ENCODE results near the gene PSPH. TPM values are rescaled to one million over a fixed set of nuclear protein-coding genes. Genes with fewer than 3 reads are reported as not detected.

The PSPH gene
- total RNA-seq (2021) (43.7 to 49.3 TPM (median 49.2 TPM) in 3 replicates), Bru-seq, nascent RNA (percentile 68 among the genes with signal in this experiment)
- long read RNA-seq, experiment 1, transcript PSPH-202 (8 exons, 2,178 nt) = major isoform, 18 of 144 reads
- long read RNA-seq, experiment 1, transcript PSPH-201 (8 exons, 2,131 nt) = minor isoform, 6 of 144 reads
- long read RNA-seq, experiment 1, partial matches to known transcripts = 82 of 144 reads
- long read RNA-seq, experiment 1, other reads (novel, unspliced or antisense) = 38 of 144 reads
- long read RNA-seq, experiment 2, transcript PSPH-202 (8 exons, 2,178 nt) = major isoform, 6 of 53 reads
- long read RNA-seq, experiment 2, partial matches to known transcripts = 16 of 53 reads
- long read RNA-seq, experiment 2, other reads (novel, unspliced or antisense) = 28 of 53 reads
- long read RNA-seq, experiment 3, transcript PSPH-202 (8 exons, 2,178 nt) = major isoform, 7 of 64 reads
- long read RNA-seq, experiment 3, partial matches to known transcripts = 38 of 64 reads
- long read RNA-seq, experiment 3, other reads (novel, unspliced or antisense) = 19 of 64 reads

DNA sequence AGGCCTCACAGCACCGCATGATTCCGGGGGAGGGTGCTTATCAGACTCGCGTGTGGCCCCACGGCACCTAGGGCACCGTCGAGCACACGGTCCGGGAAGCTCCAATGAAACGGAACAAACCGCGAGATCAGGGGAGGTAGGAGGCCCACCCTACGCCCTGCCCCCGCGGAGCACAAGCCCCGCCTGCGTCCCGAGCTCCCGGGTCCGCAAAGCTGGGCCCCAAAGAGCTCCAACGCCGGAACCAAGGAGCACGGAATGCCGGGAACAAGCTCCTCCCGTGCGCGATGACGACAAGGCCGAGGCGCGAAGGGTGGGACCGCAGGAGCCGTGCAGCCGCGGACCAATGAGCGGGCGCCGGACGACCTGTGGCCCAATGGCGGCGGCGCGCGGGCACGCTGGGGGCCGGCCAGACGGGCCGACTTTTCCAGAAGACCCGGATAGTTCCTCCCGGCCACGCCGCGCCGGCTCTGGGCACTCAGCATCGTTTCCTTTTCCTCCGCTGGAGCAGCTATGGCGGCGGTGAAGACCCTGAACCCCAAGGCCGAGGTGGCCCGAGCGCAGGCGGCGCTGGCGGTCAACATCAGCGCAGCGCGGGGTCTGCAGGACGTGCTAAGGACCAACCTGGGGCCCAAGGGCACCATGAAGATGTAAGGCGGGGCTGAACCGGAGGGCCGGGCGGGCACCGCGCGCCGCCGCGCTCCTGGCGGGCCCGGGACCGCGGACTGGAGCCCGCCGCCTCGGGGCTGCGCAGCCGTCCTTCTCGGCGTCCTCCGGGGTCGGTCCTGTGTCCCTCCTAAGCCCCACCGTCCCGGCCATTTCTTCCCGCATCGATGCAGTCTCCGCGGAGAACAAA lies at the start of gene PSPH, which contains the start of gene CCT6A:
Gene PSPH, minus strand, starts transcription at position 106 of the 853 bp plus-strand sequence. CDS start 30,232 bp downstream, outside the sequence.
Gene CCT6A, plus strand, starts transcription at position 427 of the 853 bp plus-strand sequence. Its CDS starts 84 bp downstream, at position 511.
- CTCF ChIA-PET = interaction anchor here (0.5 to 1.9 kb wide), 11 partner anchors 9 to 458 kb away, joined by 3 to 18 read pairs (median 4); partner anchors contain the start of genes NIPSNAP2 and SUMF2
- H3K36me3 Mint-ChIP-seq = peaks cover 44% of the 10 kb centered on the region
- no peaks in the 10 kb centered on the region for H3K27me3 Mint-ChIP-seq (ENCODE audit: low read depth)
- no peaks in the 10 kb centered on the region for H3K9me3 Mint-ChIP-seq
- peak within 1 kb of the TSS; percentile 96 for H3K4me3 Mint-ChIP-seq
- H3K27ac Mint-ChIP-seq = peak within 1 kb of the TSS; percentile 99
- POLR2A ChIA-PET = interaction anchor here (0.6 to 2.5 kb wide), 13 partner anchors 11 to 87 kb away, joined by 3 to 49 read pairs (median 5); partner anchors contain the start of genes NIPSNAP2, PHKG1 and SUMF2
- peaks cover 17% of the 10 kb centered on the region for H3K4me1 Mint-ChIP-seq
- DNase-seq (ENCODE audit: low spot score) (peak; percentile 98), ATAC-seq (peak; percentile 97)
- TF ChIP-seq ZNF317 (CRISPR knock-in tag; IDR thresholded peaks at IDR 0.05; ENCODE audit: borderline replicate concordance, low read depth) (no peak), JUN (CRISPR knock-in tag; IDR thresholded peaks at IDR 0.05) (peak; percentile 80), TCF7 (CRISPR knock-in tag; IDR thresholded peaks at IDR 0.05; ENCODE audit: low read depth) (no peak), RELA (CRISPR knock-in tag; IDR thresholded peaks at IDR 0.05; ENCODE audit: borderline replicate concordance) (no peak), TP53 (CRISPR knock-in tag; IDR thresholded peaks at IDR 0.05) (0 out of 2 replicates have a peak, but pooled peaks have one; percentile 49), ESRRA (CRISPR knock-in tag; IDR thresholded peaks at IDR 0.05; ENCODE audit: borderline replicate concordance) (no peak), NR2C2 (CRISPR knock-in tag; IDR thresholded peaks at IDR 0.05) (no peak), ATF1 (CRISPR knock-in tag; IDR thresholded peaks at IDR 0.05) (no peak), EMX1 (CRISPR knock-in tag; IDR thresholded peaks at IDR 0.05) (no peak), IRF2 (CRISPR knock-in tag; IDR thresholded peaks at IDR 0.05; ENCODE audit: borderline replicate concordance, low read depth) (no peak), NR3C1 (CRISPR knock-in tag; conservative IDR thresholded peaks at IDR 0.05; ENCODE audit: low read depth) (peak; percentile 60; the same call in 1 of the 2 replicates)
- TF ChIP-seq, protein P1, sequence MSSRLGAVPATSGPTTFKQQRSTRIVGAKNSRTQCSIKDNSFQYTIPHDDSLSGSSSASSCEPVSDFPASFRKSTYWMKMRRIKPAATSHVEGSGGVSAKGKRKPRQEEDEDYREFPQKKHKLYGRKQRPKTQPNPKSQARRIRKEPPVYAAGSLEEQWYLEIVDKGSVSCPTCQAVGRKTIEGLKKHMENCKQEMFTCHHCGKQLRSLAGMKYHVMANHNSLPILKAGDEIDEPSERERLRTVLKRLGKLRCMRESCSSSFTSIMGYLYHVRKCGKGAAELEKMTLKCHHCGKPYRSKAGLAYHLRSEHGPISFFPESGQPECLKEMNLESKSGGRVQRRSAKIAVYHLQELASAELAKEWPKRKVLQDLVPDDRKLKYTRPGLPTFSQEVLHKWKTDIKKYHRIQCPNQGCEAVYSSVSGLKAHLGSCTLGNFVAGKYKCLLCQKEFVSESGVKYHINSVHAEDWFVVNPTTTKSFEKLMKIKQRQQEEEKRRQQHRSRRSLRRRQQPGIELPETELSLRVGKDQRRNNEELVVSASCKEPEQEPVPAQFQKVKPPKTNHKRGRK (CRISPR knock-in tag; IDR thresholded peaks at IDR 0.05; ENCODE audit: borderline replicate concordance) = no peak
- TF ChIP-seq, protein P2, sequence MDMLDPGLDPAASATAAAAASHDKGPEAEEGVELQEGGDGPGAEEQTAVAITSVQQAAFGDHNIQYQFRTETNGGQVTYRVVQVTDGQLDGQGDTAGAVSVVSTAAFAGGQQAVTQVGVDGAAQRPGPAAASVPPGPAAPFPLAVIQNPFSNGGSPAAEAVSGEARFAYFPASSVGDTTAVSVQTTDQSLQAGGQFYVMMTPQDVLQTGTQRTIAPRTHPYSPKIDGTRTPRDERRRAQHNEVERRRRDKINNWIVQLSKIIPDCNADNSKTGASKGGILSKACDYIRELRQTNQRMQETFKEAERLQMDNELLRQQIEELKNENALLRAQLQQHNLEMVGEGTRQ (CRISPR knock-in tag; IDR thresholded peaks at IDR 0.05) = peak; percentile 42
- TF ChIP-seq, protein P3, sequence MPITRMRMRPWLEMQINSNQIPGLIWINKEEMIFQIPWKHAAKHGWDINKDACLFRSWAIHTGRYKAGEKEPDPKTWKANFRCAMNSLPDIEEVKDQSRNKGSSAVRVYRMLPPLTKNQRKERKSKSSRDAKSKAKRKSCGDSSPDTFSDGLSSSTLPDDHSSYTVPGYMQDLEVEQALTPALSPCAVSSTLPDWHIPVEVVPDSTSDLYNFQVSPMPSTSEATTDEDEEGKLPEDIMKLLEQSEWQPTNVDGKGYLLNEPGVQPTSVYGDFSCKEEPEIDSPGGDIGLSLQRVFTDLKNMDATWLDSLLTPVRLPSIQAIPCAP (CRISPR knock-in tag; IDR thresholded peaks at IDR 0.05) = no peak
- TF ChIP-seq, protein P4, sequence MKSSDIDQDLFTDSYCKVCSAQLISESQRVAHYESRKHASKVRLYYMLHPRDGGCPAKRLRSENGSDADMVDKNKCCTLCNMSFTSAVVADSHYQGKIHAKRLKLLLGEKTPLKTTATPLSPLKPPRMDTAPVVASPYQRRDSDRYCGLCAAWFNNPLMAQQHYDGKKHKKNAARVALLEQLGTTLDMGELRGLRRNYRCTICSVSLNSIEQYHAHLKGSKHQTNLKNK (CRISPR knock-in tag; IDR thresholded peaks at IDR 0.05) = no peak
- TF ChIP-seq, protein P5, sequence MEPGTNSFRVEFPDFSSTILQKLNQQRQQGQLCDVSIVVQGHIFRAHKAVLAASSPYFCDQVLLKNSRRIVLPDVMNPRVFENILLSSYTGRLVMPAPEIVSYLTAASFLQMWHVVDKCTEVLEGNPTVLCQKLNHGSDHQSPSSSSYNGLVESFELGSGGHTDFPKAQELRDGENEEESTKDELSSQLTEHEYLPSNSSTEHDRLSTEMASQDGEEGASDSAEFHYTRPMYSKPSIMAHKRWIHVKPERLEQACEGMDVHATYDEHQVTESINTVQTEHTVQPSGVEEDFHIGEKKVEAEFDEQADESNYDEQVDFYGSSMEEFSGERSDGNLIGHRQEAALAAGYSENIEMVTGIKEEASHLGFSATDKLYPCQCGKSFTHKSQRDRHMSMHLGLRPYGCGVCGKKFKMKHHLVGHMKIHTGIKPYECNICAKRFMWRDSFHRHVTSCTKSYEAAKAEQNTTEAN (CRISPR knock-in tag; IDR thresholded peaks at IDR 0.05) = no peak
- TF ChIP-seq, protein P6, sequence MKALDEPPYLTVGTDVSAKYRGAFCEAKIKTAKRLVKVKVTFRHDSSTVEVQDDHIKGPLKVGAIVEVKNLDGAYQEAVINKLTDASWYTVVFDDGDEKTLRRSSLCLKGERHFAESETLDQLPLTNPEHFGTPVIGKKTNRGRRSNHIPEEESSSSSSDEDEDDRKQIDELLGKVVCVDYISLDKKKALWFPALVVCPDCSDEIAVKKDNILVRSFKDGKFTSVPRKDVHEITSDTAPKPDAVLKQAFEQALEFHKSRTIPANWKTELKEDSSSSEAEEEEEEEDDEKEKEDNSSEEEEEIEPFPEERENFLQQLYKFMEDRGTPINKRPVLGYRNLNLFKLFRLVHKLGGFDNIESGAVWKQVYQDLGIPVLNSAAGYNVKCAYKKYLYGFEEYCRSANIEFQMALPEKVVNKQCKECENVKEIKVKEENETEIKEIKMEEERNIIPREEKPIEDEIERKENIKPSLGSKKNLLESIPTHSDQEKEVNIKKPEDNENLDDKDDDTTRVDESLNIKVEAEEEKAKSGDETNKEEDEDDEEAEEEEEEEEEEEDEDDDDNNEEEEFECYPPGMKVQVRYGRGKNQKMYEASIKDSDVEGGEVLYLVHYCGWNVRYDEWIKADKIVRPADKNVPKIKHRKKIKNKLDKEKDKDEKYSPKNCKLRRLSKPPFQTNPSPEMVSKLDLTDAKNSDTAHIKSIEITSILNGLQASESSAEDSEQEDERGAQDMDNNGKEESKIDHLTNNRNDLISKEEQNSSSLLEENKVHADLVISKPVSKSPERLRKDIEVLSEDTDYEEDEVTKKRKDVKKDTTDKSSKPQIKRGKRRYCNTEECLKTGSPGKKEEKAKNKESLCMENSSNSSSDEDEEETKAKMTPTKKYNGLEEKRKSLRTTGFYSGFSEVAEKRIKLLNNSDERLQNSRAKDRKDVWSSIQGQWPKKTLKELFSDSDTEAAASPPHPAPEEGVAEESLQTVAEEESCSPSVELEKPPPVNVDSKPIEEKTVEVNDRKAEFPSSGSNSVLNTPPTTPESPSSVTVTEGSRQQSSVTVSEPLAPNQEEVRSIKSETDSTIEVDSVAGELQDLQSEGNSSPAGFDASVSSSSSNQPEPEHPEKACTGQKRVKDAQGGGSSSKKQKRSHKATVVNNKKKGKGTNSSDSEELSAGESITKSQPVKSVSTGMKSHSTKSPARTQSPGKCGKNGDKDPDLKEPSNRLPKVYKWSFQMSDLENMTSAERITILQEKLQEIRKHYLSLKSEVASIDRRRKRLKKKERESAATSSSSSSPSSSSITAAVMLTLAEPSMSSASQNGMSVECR (CRISPR knock-in tag; IDR thresholded peaks at IDR 0.05; ENCODE audit: borderline replicate concordance) = 0 out of 2 replicates have a peak, but pooled peaks have one; percentile 52
- TF ChIP-seq, protein P7, sequence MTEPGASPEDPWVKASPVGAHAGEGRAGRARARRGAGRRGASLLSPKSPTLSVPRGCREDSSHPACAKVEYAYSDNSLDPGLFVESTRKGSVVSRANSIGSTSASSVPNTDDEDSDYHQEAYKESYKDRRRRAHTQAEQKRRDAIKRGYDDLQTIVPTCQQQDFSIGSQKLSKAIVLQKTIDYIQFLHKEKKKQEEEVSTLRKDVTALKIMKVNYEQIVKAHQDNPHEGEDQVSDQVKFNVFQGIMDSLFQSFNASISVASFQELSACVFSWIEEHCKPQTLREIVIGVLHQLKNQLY (CRISPR knock-in tag; IDR thresholded peaks at IDR 0.05) = no peak
- TF ChIP-seq, protein P8, sequence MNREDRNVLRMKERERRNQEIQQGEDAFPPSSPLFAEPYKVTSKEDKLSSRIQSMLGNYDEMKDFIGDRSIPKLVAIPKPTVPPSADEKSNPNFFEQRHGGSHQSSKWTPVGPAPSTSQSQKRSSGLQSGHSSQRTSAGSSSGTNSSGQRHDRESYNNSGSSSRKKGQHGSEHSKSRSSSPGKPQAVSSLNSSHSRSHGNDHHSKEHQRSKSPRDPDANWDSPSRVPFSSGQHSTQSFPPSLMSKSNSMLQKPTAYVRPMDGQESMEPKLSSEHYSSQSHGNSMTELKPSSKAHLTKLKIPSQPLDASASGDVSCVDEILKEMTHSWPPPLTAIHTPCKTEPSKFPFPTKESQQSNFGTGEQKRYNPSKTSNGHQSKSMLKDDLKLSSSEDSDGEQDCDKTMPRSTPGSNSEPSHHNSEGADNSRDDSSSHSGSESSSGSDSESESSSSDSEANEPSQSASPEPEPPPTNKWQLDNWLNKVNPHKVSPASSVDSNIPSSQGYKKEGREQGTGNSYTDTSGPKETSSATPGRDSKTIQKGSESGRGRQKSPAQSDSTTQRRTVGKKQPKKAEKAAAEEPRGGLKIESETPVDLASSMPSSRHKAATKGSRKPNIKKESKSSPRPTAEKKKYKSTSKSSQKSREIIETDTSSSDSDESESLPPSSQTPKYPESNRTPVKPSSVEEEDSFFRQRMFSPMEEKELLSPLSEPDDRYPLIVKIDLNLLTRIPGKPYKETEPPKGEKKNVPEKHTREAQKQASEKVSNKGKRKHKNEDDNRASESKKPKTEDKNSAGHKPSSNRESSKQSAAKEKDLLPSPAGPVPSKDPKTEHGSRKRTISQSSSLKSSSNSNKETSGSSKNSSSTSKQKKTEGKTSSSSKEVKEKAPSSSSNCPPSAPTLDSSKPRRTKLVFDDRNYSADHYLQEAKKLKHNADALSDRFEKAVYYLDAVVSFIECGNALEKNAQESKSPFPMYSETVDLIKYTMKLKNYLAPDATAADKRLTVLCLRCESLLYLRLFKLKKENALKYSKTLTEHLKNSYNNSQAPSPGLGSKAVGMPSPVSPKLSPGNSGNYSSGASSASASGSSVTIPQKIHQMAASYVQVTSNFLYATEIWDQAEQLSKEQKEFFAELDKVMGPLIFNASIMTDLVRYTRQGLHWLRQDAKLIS (CRISPR knock-in tag; IDR thresholded peaks at IDR 0.05; ENCODE audit: borderline replicate concordance) = no peak
